BE2C (cell line): Measurements from ENCODE around the gene COL5A1.

Experiments
- DNase-seq: peaks from one replicate; pipeline ENCODE4 v3.0.0-alpha.2; 2020
- H3K27me3 ChIP-seq: fragments of 250-450 bp; sonication (Bioruptor Pico); 2 replicates; pipeline ENCODE4 v1.5.1; 2020; ENCODE audit warnings: mild to moderate bottlenecking
- H3K36me3 ChIP-seq: fragments of 250-450 bp; sonication (Bioruptor Pico); 2 replicates; pipeline ENCODE4 v1.5.1; 2020; ENCODE audit warnings: mild to moderate bottlenecking
- H3K4me1 ChIP-seq: fragments of 250-450 bp; sonication (Bioruptor Pico); 2 replicates; pipeline ENCODE4 v1.5.1; 2020
- H3K4me3 ChIP-seq: 2 replicates; pipeline ENCODE4 v1.5.1; 2011; ENCODE audit warnings: low read depth, low read length
- H3K9me3 ChIP-seq: fragments of 250-450 bp; sonication (Bioruptor Pico); 2 replicates; pipeline ENCODE4 v1.5.1; 2020
- CTCF ChIP-seq: IDR thresholded peaks from 2 replicates; pipeline ENCODE4 v1.5.1; 2012; ENCODE audit warnings: mild to moderate bottlenecking, low read depth, low read length

COL5A1 gene

GRCh38 chr9:134882204-134882785 is 240.7 kb downstream of the COL5A1 start:
- Histone ChIP-seq H3K4me1 (no peaks in the 10 kb centered on the region), H3K4me3 (no peak overlapping the region), H3K36me3 (no peaks in the 10 kb centered on the region), H3K27me3 (no peaks in the 10 kb centered on the region), H3K9me3 (no peaks in the 10 kb centered on the region)
- no peak for TF ChIP-seq CTCF
- DNase-seq: no peak

GRCh38 chr9:134883040-134883782 is 241.6 kb downstream of the COL5A1 start:
- Histone ChIP-seq H3K36me3 (no peaks in the 10 kb centered on the region), H3K4me1 (no peaks in the 10 kb centered on the region), H3K9me3 (no peaks in the 10 kb centered on the region), H3K27me3 (no peaks in the 10 kb centered on the region), H3K4me3 (no peak overlapping the region)
- no peak for TF ChIP-seq CTCF
- no peak for DNase-seq

- H3K36me3 ChIP-seq: no peaks in the 10 kb centered on the region
- no peak overlapping the region for H3K4me3 ChIP-seq
- TF ChIP-seq CTCF: no peak
- DNase-seq: no peak
- H3K27me3 ChIP-seq: no peaks in the 10 kb centered on the region
- H3K4me1 ChIP-seq: no peaks in the 10 kb centered on the region
- H3K9me3 ChIP-seq: no peaks in the 10 kb centered on the region
These were observed 242.9 kb downstream of the COL5A1 start for GRCh38 chr9:134884492-134884891.

- no peaks in the 10 kb centered on the region for H3K36me3 ChIP-seq
- H3K27me3 ChIP-seq: no peaks in the 10 kb centered on the region
- no peak for DNase-seq
- H3K9me3 ChIP-seq: no peaks in the 10 kb centered on the region
- H3K4me3 ChIP-seq: no peak overlapping the region
- TF ChIP-seq CTCF: no peak
- no peaks in the 10 kb centered on the region; the same call in 1 of the 2 replicates for H3K4me1 ChIP-seq
These were observed 243.5 kb downstream of the COL5A1 start for GRCh38 chr9:134885001-134885678.

- Histone ChIP-seq H3K36me3 (no peaks in the 10 kb centered on the region), H3K27me3 (no peaks in the 10 kb centered on the region), H3K9me3 (no peaks in the 10 kb centered on the region), H3K4me1 (no peaks in the 10 kb centered on the region; the same call in 1 of the 2 replicates), H3K4me3 (no peak overlapping the region)
- no peak for DNase-seq
- TF ChIP-seq CTCF: no peak
These were observed 244.2 kb downstream of the COL5A1 start for GRCh38 chr9:134885679-134886412.
